HepG2 (cell line): ENCODE data around the gene PA2G4. TPM values are rescaled to one million over a fixed set of nuclear protein-coding genes. Genes with fewer than 3 reads are reported as not detected.

Source experiments
- CREM ChIP-seq, 2 experiments: sonication (generic) in 1 of 2; formaldehyde crosslinking in 1 of 2; IDR thresholded peaks; 2 replicates each; pipeline versions ENCODE4 v1.4.0 to v1.6.1; 2016 to 2020; ENCODE audit warnings: antibody characterized with exemption in 1 of 2, mild to moderate bottlenecking in 1 of 2, missing genetic modification reagents in 1 of 2
- DRAP1 ChIP-seq: IDR thresholded peaks from 2 replicates; pipeline ENCODE4 v1.6.1; 2016; ENCODE audit warnings: missing genetic modification reagents, missing compliant biosample characterization
- DZIP1 ChIP-seq: sonication (generic); formaldehyde crosslinking; IDR thresholded peaks from 2 replicates; pipeline ENCODE4 v1.5.0; 2020; ENCODE audit warnings: mild to moderate bottlenecking, missing genetic modification reagents
- FOXA1 ChIP-seq, 2 experiments: fragments of 450-650 bp in 1 of 2; sonication (generic) in 1 of 2; formaldehyde crosslinking in 1 of 2; IDR thresholded peaks; 2 replicates each; pipeline versions ENCODE4 v1.4.0 to v1.6.1; 2016 to 2020; ENCODE audit warnings: missing genetic modification reagents in 1 of 2
- FOXK1 ChIP-seq: sonication (generic); formaldehyde crosslinking; IDR thresholded peaks from 2 replicates; pipeline ENCODE4 v1.4.0; 2020; ENCODE audit warnings: low read depth, missing genetic modification reagents, borderline replicate concordance
- HIC2 ChIP-seq: sonication (generic); formaldehyde crosslinking; IDR thresholded peaks from 2 replicates; pipeline ENCODE4 v1.9.0; 2022; ENCODE audit warnings: low read depth, missing genetic modification reagents
- HNRNPLL ChIP-seq: fragments of 200-400 bp; formaldehyde crosslinking; IDR thresholded peaks from 2 replicates; pipeline ENCODE4 v1.6.1; 2017; ENCODE audit warnings: mild to moderate bottlenecking, low read depth, low read length; ENCODE audit not compliant: poor library complexity, severe bottlenecking
- ISL2 ChIP-seq: sonication (generic); formaldehyde crosslinking; IDR thresholded peaks from 2 replicates; pipeline ENCODE4 v1.5.0; 2020; ENCODE audit warnings: missing genetic modification reagents
- MAZ ChIP-seq, 2 experiments: sonication (generic) in 1 of 2; formaldehyde crosslinking in 1 of 2; IDR thresholded peaks; 2 replicates each; pipeline versions ENCODE4 v1.5.0 to v1.6.1; 2012 to 2020; ENCODE audit warnings: low read depth in 2 of 2, mild to moderate bottlenecking in 2 of 2, borderline replicate concordance in 1 of 2, improper control_type of control experiment in 1 of 2, low read length in 1 of 2, missing genetic modification reagents in 1 of 2, moderate library complexity in 1 of 2
- MEF2D ChIP-seq: sonication (generic); formaldehyde crosslinking; IDR thresholded peaks from 2 replicates; pipeline ENCODE4 v1.5.1; 2020; ENCODE audit warnings: mild to moderate bottlenecking, missing genetic modification reagents
- NCOA5 ChIP-seq: sonication (generic); formaldehyde crosslinking; IDR thresholded peaks from 2 replicates; pipeline ENCODE4 v1.4.0; 2020; ENCODE audit warnings: missing genetic modification reagents
- NFYB ChIP-seq: sonication (generic); formaldehyde crosslinking; IDR thresholded peaks from 2 replicates; pipeline ENCODE4 v1.4.0; 2020; ENCODE audit warnings: missing genetic modification reagents
- PHB2 ChIP-seq: fragments of 450-650 bp; IDR thresholded peaks from 2 replicates; pipeline ENCODE4 v1.6.1; 2018; ENCODE audit not compliant: partially characterized antibody
- PHF21A ChIP-seq: sonication (generic); formaldehyde crosslinking; IDR thresholded peaks from 2 replicates; pipeline ENCODE4 v1.5.0; 2020; ENCODE audit warnings: mild to moderate bottlenecking, missing genetic modification reagents
- SMAD9 ChIP-seq: sonication (generic); formaldehyde crosslinking; IDR thresholded peaks from 2 replicates; pipeline ENCODE4 v1.5.1; 2020; ENCODE audit warnings: mild to moderate bottlenecking, missing genetic modification reagents
- SRY ChIP-seq: sonication (generic); formaldehyde crosslinking; IDR thresholded peaks from 2 replicates; pipeline ENCODE4 v1.8.0; 2022; ENCODE audit warnings: mild to moderate bottlenecking, missing genetic modification reagents
- TCF7 ChIP-seq: sonication (generic); IDR thresholded peaks from 2 replicates; pipeline ENCODE4 v1.6.1; 2016; ENCODE audit warnings: antibody characterized with exemption, low read depth
- TEF ChIP-seq: sonication (generic); formaldehyde crosslinking; IDR thresholded peaks from 2 replicates; pipeline ENCODE4 v1.5.0; 2020; ENCODE audit warnings: missing genetic modification reagents
- ZFP37 ChIP-seq: sonication (generic); formaldehyde crosslinking; IDR thresholded peaks from 2 replicates; pipeline ENCODE4 v1.4.0; 2020; ENCODE audit warnings: missing genetic modification reagents, borderline replicate concordance
- ZNF260 ChIP-seq: sonication (generic); formaldehyde crosslinking; IDR thresholded peaks from 2 replicates; pipeline ENCODE4 v1.4.0; 2020; ENCODE audit warnings: missing genetic modification reagents, low read depth, mild to moderate bottlenecking, borderline replicate concordance
- ZNF282 ChIP-seq: fragments of 450-650 bp; IDR thresholded peaks from 2 replicates; pipeline ENCODE4 v1.6.1; 2018; ENCODE audit not compliant: partially characterized antibody
- ZNF510 ChIP-seq: sonication (generic); formaldehyde crosslinking; IDR thresholded peaks from 2 replicates; pipeline ENCODE4 v1.4.0; 2020; ENCODE audit warnings: low read depth, mild to moderate bottlenecking, missing genetic modification reagents
- ZNF570 ChIP-seq: sonication (generic); formaldehyde crosslinking; IDR thresholded peaks from 2 replicates; pipeline ENCODE4 v1.4.0; 2020; ENCODE audit warnings: mild to moderate bottlenecking, missing genetic modification reagents, borderline replicate concordance
- ZNF615 ChIP-seq: sonication (generic); formaldehyde crosslinking; IDR thresholded peaks from 2 replicates; pipeline ENCODE4 v1.5.0; 2020; ENCODE audit warnings: mild to moderate bottlenecking, missing genetic modification reagents, borderline replicate concordance
- ZNF766 ChIP-seq: sonication (generic); formaldehyde crosslinking; IDR thresholded peaks from 2 replicates; pipeline ENCODE4 v1.5.0; 2020; ENCODE audit warnings: missing genetic modification reagents, borderline replicate concordance
- polyA plus RNA-seq, 8 experiments: library from polyadenylated mRNA; depleted of rRNA in 3 of 8; stranded (reverse) in 7 of 8; unstranded in 1 of 8; fragments of >200 nt; fragmentation: Illumina TruSeq in 4 of 8; extraction: Trizol in 4 of 8; gene quantifications; 2 replicates each; pipeline versions ENCODE4 v1.2.1 to v1.2.3, GENCODE V29; 2011 to 2016; ENCODE audit warnings: low read depth in 4 of 8, missing spikeins in 1 of 8, mixed read lengths in 1 of 8; ENCODE audit not compliant: insufficient read depth in 1 of 8
- total RNA-seq, 5 experiments: library from RNA; depleted of rRNA; stranded (reverse); fragments of >200 nt; fragmentation: Illumina TruSeq; extraction: Trizol; gene quantifications; 2 replicates each; pipeline ENCODE4 v1.2.3, GENCODE V29; 2016; ENCODE audit warnings: low read depth in 1 of 5

PA2G4 gene
- total and polyA plus RNA-seq, 2 of the 13 experiments (the other 11 are each of a cell fraction or from before 2014, with no cell fraction given) = 147 to 240 TPM

- TF ChIP-seq FOXK1 (CRISPR knock-in tag) (peak; percentile 73; the same call in 1 of the 2 replicates), DRAP1 (CRISPR knock-in tag) (peak; percentile 81), SMAD9 (CRISPR knock-in tag) (0 out of 2 replicates have a peak, but pooled peaks have one; percentile 25), HNRNPLL (peak; percentile 55), PHB2 (no peak), ISL2 (CRISPR knock-in tag) (no peak), TEF (no peak), FOXA1 (IDR thresholded peaks at IDR 0.05) (no peak), FOXA1 (CRISPR knock-in tag; IDR thresholded peaks at IDR 0.05) (0 out of 2 replicates have a peak, but pooled peaks have one; percentile 29), SRY (CRISPR knock-in tag) (no peak), DZIP1 (CRISPR knock-in tag) (no peak), ZNF510 (no peak), PHF21A (CRISPR knock-in tag) (no peak), MEF2D (CRISPR knock-in tag) (no peak), ZFP37 (CRISPR knock-in tag) (no peak), TCF7 (no peak), NFYB (peak; percentile 41; the same call in 1 of the 2 replicates), NCOA5 (CRISPR knock-in tag) (no peak), ZNF260 (CRISPR knock-in tag) (no peak), ZNF615 (CRISPR knock-in tag) (no peak; the same call in 1 of the 2 replicates), CREM (IDR thresholded peaks at IDR 0.05) (peak; percentile 86), CREM (CRISPR knock-in tag; IDR thresholded peaks at IDR 0.05) (no peak), ZNF282 (no peak), MAZ (IDR thresholded peaks at IDR 0.05; ENCODE audit: borderline replicate concordance, low read depth, low read length) (peak; percentile 80; the same call in 1 of the 2 replicates), MAZ (CRISPR knock-in tag; IDR thresholded peaks at IDR 0.05; ENCODE audit: low read depth) (0 out of 2 replicates have a peak, but pooled peaks have one; percentile 58), HIC2 (CRISPR knock-in tag) (no peak), ZNF766 (CRISPR knock-in tag) (no peak), ZNF570 (CRISPR knock-in tag) (no peak)
Measured at GRCh38 chr12:56152132-56152755, 47.9 kb downstream of the PA2G4 start, which contains the start of gene MYL6B (continued).
